ENCODE results near the gene CFD.
"Not testable (repeated sequence)": the region's sequence is repeated elsewhere in the genome, so short reads cannot be mapped to it uniquely, and the experiment has no call there.

DNA sequence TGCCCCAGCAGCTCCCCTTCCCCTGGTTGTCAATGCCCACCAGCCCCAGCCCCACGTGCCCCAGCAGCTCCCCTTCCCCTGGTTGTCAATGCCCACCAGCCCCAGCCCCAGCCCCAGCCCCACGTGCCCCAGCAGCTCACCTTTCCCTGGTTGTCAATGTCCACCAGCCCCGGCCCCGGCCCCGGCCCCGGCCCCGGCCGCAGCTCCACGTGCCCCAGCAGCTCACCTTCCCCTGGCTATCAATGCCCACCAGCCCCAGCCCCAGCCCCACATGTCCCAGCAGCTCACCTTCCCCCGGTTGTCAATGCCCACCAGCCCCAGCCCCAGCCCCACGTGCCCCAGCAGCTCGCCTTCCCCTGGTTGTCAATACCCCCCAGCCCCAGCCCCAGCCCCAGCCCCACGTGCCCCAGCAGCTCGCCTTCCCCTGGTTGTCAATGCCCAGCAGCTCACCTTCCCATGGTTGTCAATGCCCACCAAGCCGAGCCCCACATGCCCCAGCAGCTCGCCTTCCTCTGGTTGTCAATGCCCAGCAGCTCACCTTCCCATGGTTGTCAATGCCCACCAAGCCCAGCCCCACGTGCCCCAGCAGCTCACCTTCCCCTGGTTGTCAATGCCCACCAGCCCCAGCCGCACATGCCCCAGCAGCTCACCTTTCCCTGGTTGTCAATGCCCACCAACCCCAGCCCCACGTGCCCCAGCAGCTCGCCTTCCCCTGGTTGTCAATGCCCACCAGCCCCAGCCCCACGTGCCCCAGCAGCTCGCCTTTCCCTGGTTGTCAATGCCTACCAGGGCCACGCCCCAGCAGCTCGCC is 19.5 kb downstream of the CFD start:
- TF ChIP-seq, protein P1, sequence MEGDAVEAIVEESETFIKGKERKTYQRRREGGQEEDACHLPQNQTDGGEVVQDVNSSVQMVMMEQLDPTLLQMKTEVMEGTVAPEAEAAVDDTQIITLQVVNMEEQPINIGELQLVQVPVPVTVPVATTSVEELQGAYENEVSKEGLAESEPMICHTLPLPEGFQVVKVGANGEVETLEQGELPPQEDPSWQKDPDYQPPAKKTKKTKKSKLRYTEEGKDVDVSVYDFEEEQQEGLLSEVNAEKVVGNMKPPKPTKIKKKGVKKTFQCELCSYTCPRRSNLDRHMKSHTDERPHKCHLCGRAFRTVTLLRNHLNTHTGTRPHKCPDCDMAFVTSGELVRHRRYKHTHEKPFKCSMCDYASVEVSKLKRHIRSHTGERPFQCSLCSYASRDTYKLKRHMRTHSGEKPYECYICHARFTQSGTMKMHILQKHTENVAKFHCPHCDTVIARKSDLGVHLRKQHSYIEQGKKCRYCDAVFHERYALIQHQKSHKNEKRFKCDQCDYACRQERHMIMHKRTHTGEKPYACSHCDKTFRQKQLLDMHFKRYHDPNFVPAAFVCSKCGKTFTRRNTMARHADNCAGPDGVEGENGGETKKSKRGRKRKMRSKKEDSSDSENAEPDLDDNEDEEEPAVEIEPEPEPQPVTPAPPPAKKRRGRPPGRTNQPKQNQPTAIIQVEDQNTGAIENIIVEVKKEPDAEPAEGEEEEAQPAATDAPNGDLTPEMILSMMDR (conservative IDR thresholded peaks at IDR 0.05; ENCODE audit: low read depth in 2 of 2), result not testable (repeated sequence)
- TF ChIP-seq EZH2 (IDR thresholded peaks at IDR 0.05; ENCODE audit: low read depth, unreplicated experiment); ZNF114 (CRISPR knock-in tag; IDR thresholded peaks at IDR 0.05): not testable (repeated sequence)
- TF ChIP-seq, protein P2, sequence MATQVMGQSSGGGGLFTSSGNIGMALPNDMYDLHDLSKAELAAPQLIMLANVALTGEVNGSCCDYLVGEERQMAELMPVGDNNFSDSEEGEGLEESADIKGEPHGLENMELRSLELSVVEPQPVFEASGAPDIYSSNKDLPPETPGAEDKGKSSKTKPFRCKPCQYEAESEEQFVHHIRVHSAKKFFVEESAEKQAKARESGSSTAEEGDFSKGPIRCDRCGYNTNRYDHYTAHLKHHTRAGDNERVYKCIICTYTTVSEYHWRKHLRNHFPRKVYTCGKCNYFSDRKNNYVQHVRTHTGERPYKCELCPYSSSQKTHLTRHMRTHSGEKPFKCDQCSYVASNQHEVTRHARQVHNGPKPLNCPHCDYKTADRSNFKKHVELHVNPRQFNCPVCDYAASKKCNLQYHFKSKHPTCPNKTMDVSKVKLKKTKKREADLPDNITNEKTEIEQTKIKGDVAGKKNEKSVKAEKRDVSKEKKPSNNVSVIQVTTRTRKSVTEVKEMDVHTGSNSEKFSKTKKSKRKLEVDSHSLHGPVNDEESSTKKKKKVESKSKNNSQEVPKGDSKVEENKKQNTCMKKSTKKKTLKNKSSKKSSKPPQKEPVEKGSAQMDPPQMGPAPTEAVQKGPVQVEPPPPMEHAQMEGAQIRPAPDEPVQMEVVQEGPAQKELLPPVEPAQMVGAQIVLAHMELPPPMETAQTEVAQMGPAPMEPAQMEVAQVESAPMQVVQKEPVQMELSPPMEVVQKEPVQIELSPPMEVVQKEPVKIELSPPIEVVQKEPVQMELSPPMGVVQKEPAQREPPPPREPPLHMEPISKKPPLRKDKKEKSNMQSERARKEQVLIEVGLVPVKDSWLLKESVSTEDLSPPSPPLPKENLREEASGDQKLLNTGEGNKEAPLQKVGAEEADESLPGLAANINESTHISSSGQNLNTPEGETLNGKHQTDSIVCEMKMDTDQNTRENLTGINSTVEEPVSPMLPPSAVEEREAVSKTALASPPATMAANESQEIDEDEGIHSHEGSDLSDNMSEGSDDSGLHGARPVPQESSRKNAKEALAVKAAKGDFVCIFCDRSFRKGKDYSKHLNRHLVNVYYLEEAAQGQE (IDR thresholded peaks at IDR 0.05; ENCODE audit: unreplicated experiment), result not testable (repeated sequence)

Measured in GM23338 (cell line).